IMR-90 (cell line): Measurements from ENCODE around the gene POU3F3. TPM values are rescaled to one million over a fixed set of nuclear protein-coding genes. Genes with fewer than 3 reads are reported as not detected.

Experiments used
- ATAC-seq: fragments of 200-7000 bp; cut with Tn5 transposase; 2 replicates; pipeline ENCODE4 v1.9.1; 2020; ENCODE audit warnings: low read depth, mild to moderate bottlenecking, moderate library complexity
- BruUV-seq: library from RNA; stranded (reverse); fragments of 400-500 nt; replicated peaks from 2 replicates; lab custom pipeline; 2021; lab: Mats Ljungman, UMichigan
- CTCF ChIA-PET: fragments of 300-600 bp; formaldehyde crosslinking; extraction: SDS; loops from one replicate; lab custom pipeline; 2021; ENCODE audit warnings: antibody characterized with exemption; lab: Yijun Ruan, JAX
- POLR2A ChIA-PET: fragments of 300-600 bp; sonication (Branson Sonifier 250); formaldehyde crosslinking; loops from one replicate; lab custom pipeline; 2022; ENCODE audit warnings: antibody characterized with exemption; ENCODE audit not compliant: unreplicated experiment; lab: Charles Lee
- DNase-seq: peaks from one replicate; pipeline ENCODE4 v3.0.0; 2013
- H2AFZ ChIP-seq: replicated peaks from 2 replicates; pipeline ENCODE3; 2013; ENCODE audit warnings: low read length, mild to moderate bottlenecking; ENCODE audit not compliant: poor library complexity
- H2AK5ac ChIP-seq: 2 replicates; pipeline ENCODE4 v1.6.1; 2013; ENCODE audit warnings: low read depth, low read length, inconsistent platforms
- H2AK9ac ChIP-seq: replicated peaks from 2 replicates; pipeline ENCODE3; 2013; ENCODE audit warnings: mild to moderate bottlenecking, low read depth, low read length, moderate library complexity; ENCODE audit not compliant: poor library complexity
- H2BK120ac ChIP-seq: 2 replicates; pipeline ENCODE4 v1.6.1; 2013; ENCODE audit warnings: low read depth, low read length, inconsistent platforms
- H2BK15ac ChIP-seq: 3 replicates; pipeline ENCODE4 v1.6.1; 2013; ENCODE audit warnings: low read depth, low read length, inconsistent platforms
- H2BK20ac ChIP-seq: 2 replicates; pipeline ENCODE4 v1.6.1; 2013; ENCODE audit warnings: low read depth, mild to moderate bottlenecking, inconsistent platforms, low read length, moderate library complexity
- H2BK5ac ChIP-seq: 2 replicates; pipeline ENCODE4 v1.6.1; 2013; ENCODE audit warnings: mild to moderate bottlenecking, low read depth, low read length, inconsistent platforms; ENCODE audit not compliant: poor library complexity, severe bottlenecking
- H3K14ac ChIP-seq: replicated peaks from 2 replicates; pipeline ENCODE4 v1.6.1; 2013; ENCODE audit warnings: low read depth, low read length, inconsistent platforms
- H3K18ac ChIP-seq: 2 replicates; pipeline ENCODE4 v1.6.1; 2013; ENCODE audit warnings: low read depth, low read length, control low read depth
- H3K23ac ChIP-seq: 2 replicates; pipeline ENCODE4 v1.6.1; 2013; ENCODE audit warnings: low read depth, low read length, inconsistent platforms
- H3K27ac ChIP-seq: 2 replicates; pipeline ENCODE4 v1.5.1; 2013; ENCODE audit warnings: mild to moderate bottlenecking, control low read depth, low read length; ENCODE audit not compliant: insufficient read depth
- H3K27me3 ChIP-seq: 2 replicates; pipeline ENCODE4 v1.6.1; 2013; ENCODE audit warnings: low read length; ENCODE audit not compliant: control insufficient read depth, insufficient read depth
- H3K36me3 ChIP-seq: 2 replicates; pipeline ENCODE4 v1.6.1; 2013; ENCODE audit warnings: low read length, mixed read lengths; ENCODE audit not compliant: control insufficient read depth, insufficient read depth
- H3K4ac ChIP-seq: 2 replicates; pipeline ENCODE4 v1.6.1; 2013; ENCODE audit warnings: low read depth, low read length, inconsistent platforms
- H3K4me1 ChIP-seq: 2 replicates; pipeline ENCODE4 v1.6.1; 2013; ENCODE audit warnings: low read length, mixed read lengths; ENCODE audit not compliant: control insufficient read depth, insufficient read depth
- H3K4me2 ChIP-seq: 2 replicates; pipeline ENCODE4 v1.6.1; 2013; ENCODE audit warnings: low read depth, mild to moderate bottlenecking, control low read depth, low read length, moderate library complexity
- H3K4me3 ChIP-seq: 2 replicates; pipeline ENCODE4 v1.5.1; 2013; ENCODE audit warnings: low read depth, mild to moderate bottlenecking, control low read depth, low read length, moderate library complexity; ENCODE audit not compliant: insufficient read depth
- H3K56ac ChIP-seq: 2 replicates; pipeline ENCODE4 v1.6.1; 2013; ENCODE audit warnings: low read length, inconsistent platforms; ENCODE audit not compliant: insufficient read depth; ENCODE audit errors: extremely low read depth
- H3K79me1 ChIP-seq, 2 experiments: 2 replicates each; pipeline ENCODE4 v1.6.1; 2013; ENCODE audit warnings: low read length in 2 of 2, inconsistent platforms in 1 of 2, low read depth in 1 of 2
- H3K9ac ChIP-seq: 2 replicates; pipeline ENCODE4 v1.6.1; 2013; ENCODE audit warnings: low read depth, low read length, control low read depth
- H3K9me1 ChIP-seq: 2 replicates; pipeline ENCODE4 v1.6.1; 2013; ENCODE audit warnings: low read length, inconsistent platforms; ENCODE audit not compliant: insufficient read depth
- H3K9me3 ChIP-seq: 2 replicates; pipeline ENCODE4 v1.6.1; 2013; ENCODE audit warnings: low read length; ENCODE audit not compliant: control insufficient read depth, insufficient read depth
- H4K20me1 ChIP-seq: 2 replicates; pipeline ENCODE4 v1.6.1; 2013; ENCODE audit warnings: low read length, inconsistent platforms; ENCODE audit not compliant: insufficient read depth
- H4K5ac ChIP-seq: 2 replicates; pipeline ENCODE4 v1.6.1; 2013; ENCODE audit warnings: mild to moderate bottlenecking, low read depth, low read length, control low read depth
- H4K8ac ChIP-seq, 2 experiments: 2 replicates each; pipeline ENCODE4 v1.6.1; 2013; ENCODE audit warnings: low read depth in 2 of 2, low read length in 2 of 2, control low read depth in 1 of 2, inconsistent platforms in 1 of 2
- H4K91ac ChIP-seq: 2 replicates; pipeline ENCODE4 v1.6.1; 2013; ENCODE audit warnings: low read depth, low read length, inconsistent platforms; ENCODE audit not compliant: insufficient read depth
- CEBPB ChIP-seq: IDR thresholded peaks from 2 replicates; pipeline ENCODE4 v1.6.1; 2012; ENCODE audit warnings: low read depth, low read length, improper control_type of control experiment
- CHD1 ChIP-seq: IDR thresholded peaks from 2 replicates; pipeline ENCODE4 v1.6.1; 2012; ENCODE audit warnings: low read depth, low read length, improper control_type of control experiment
- MAFK ChIP-seq: IDR thresholded peaks from 2 replicates; pipeline ENCODE4 v1.6.1; 2012; ENCODE audit warnings: low read depth, low read length, improper control_type of control experiment
- RAD21 ChIP-seq: IDR thresholded peaks from 2 replicates; pipeline ENCODE4 v1.6.1; 2012; ENCODE audit warnings: low read length, improper control_type of control experiment
- SMC3 ChIP-seq: fragments of 150-350 bp; IDR thresholded peaks from 2 replicates; pipeline ENCODE4 v1.6.1; 2016; ENCODE audit warnings: low read depth, mild to moderate bottlenecking, antibody characterized with exemption, low read length, moderate library complexity
- WGBS, 2 experiments: methylation state at CpG; one replicate each; pipeline versions ENCODE4 v1.1.5 to v1.1.7; 2013; ENCODE audit warnings: missing lambda C conversion rate in 2 of 2; ENCODE audit not compliant: insufficient read length in 1 of 2; ENCODE audit errors: extremely low coverage in 2 of 2; 5-methylcytosine and 5-hydroxymethylcytosine counted together
- dilution Hi-C: fragments of 300-500 bp; cut with HindIII; formaldehyde crosslinking; loops from one replicate; pipeline ENCODE4 v1.14.3; 2018; ENCODE audit warnings: low sequenced_read_pairs; ENCODE audit not compliant: unreplicated experiment
- in situ Hi-C: fragments of 300-500 bp; cut with MboI; formaldehyde crosslinking; loops from 3 replicates; pipeline ENCODE4 v1.14.3; 2019; ENCODE audit warnings: low sequenced_read_pairs, inconsistent platforms, mixed read lengths
- intact Hi-C: fragments of 100-400 bp; cut with micrococcal nuclease; formaldehyde crosslinking; loops from 2 replicates; pipeline ENCODE4 v1.10.0; 2022
- polyA plus RNA-seq, 3 experiments: library from polyadenylated mRNA; depleted of rRNA; stranded (reverse); fragments of >200 nt; gene quantifications; 2 replicates each; pipeline ENCODE4 v1.2.3, GENCODE V29; 2012; ENCODE audit warnings: low replicate concordance in 1 of 3
- total RNA-seq: library from RNA; depleted of rRNA; stranded (reverse); fragments of >200 nt; gene quantifications from 2 replicates; pipeline ENCODE4 v1.2.3, GENCODE V29; 2012
- TF ChIP-seq, protein P1 (sequence below): fragments of 150-350 bp; IDR thresholded peaks from 2 replicates; pipeline ENCODE4 v1.6.1; 2017; ENCODE audit warnings: mild to moderate bottlenecking, antibody characterized with exemption, low read length, low read depth

Gene POU3F3
- total and polyA plus RNA-seq, 2 of the 4 experiments (the other 2 are of a cell fraction), result not detected

DNA sequence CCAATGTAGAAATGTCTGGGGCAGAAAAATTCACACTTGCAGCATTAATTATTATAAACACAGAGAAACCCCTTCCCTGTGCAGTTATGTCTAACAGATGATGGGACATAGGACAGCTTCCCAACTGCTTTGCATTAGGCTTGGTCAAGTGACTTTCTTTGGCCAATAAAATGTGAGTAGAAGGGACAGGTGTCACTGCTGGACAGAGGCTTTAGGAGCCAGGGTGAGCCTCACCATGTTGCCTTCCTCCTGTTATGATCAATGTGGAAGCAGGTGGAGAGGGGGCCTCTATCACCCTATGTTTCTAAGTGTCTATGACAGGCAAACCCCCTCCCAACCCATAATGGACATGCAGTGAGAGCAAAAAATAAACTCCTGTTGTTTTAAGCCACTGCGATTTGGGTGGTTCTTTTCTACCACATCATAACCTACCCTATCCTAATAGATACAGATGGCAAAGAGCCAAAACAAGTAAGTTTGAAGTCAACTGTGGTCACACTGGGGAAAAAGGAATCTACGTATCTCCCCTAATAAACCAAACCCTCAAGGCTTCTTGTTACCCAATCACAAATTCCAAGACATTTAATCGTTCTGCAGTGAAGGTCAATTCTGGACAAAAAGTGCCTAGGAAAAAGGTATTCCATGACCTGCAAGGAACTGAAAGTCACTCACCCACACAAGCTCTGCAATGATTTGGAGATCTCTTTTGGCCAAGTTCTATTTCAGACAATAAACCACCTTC, 28.6 kb upstream of the POU3F3 start:
- no peak overlapping the region for H3K4me2 ChIP-seq
- H3K9ac ChIP-seq, result no peak overlapping the region
- ATAC-seq, result no peak
- intact Hi-C loops, result no loop called here
- H2AK9ac ChIP-seq, result no peak overlapping the region
- no peak for DNase-seq
- TF ChIP-seq CEBPB (no peak), MAFK (no peak), SMC3 (no peak), RAD21 (no peak), CHD1 (no peak)
- TF ChIP-seq, protein P1, sequence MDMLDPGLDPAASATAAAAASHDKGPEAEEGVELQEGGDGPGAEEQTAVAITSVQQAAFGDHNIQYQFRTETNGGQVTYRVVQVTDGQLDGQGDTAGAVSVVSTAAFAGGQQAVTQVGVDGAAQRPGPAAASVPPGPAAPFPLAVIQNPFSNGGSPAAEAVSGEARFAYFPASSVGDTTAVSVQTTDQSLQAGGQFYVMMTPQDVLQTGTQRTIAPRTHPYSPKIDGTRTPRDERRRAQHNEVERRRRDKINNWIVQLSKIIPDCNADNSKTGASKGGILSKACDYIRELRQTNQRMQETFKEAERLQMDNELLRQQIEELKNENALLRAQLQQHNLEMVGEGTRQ, result no peak
- no peaks in the 10 kb centered on the region for H4K20me1 ChIP-seq
- no peaks in the 10 kb centered on the region for H3K4me1 ChIP-seq
- ChIA-PET POLR2A (no interaction called here), CTCF (no interaction called here)
- no peak overlapping the region for H2BK5ac ChIP-seq
- H3K23ac ChIP-seq, result no peak overlapping the region
- no peak overlapping the region for H2BK15ac ChIP-seq
- no CpG with 5 or more reads among the region's 3 CpGs for WGBS, 2 experiments
- H2BK120ac ChIP-seq, result no peak overlapping the region
- in situ Hi-C loops, result no loop called here
- H3K36me3 ChIP-seq, result no peaks in the 10 kb centered on the region
- no peak overlapping the region for H3K14ac ChIP-seq
- no peak overlapping the region for H3K56ac ChIP-seq
- H4K8ac ChIP-seq, result no peak overlapping the region
- no TSS peak for BruUV-seq
- H2AFZ ChIP-seq, result no peak overlapping the region
- H3K4me3 ChIP-seq, result no peak overlapping the region
- no peaks in the 10 kb centered on the region for H3K79me1 ChIP-seq
- no peak overlapping the region for H3K4ac ChIP-seq
- no peak overlapping the region for H4K91ac ChIP-seq
- H3K9me1 ChIP-seq, result no peaks in the 10 kb centered on the region
- H3K27ac ChIP-seq, result no peak overlapping the region
- H2BK20ac ChIP-seq, result no peak overlapping the region
- H3K27me3 ChIP-seq, result no peaks in the 10 kb centered on the region
- H3K18ac ChIP-seq, result no peak overlapping the region
- H3K9me3 ChIP-seq, result peaks cover 5% of the 10 kb centered on the region; the same call in 1 of the 2 replicates
- H4K5ac ChIP-seq, result no peak overlapping the region
- no peak overlapping the region for H2AK5ac ChIP-seq
- dilution Hi-C loops, result no loop called here
